ENCODE results near the gene SMAD3.

DNA sequence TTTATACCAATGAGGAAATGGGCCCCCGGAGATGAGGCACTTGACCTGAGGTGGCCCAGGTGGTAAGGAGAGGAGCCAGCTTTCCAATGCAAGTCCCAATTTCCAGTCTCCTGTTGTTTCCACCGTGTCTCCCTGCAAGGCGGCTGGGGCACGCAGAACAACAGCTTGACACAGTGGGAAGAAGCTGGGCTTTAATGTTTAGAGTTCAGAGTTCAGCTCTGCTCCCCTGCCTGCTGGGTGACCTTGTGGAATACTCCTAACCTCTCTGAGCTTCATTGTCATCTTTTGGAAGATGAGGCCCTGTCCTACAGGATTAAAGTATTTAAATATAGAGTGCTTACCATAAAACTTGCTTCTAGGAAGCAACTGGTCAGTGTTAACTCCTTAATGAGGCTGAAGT lies 80.3 kb downstream of the SMAD3 start:
- TF ChIP-seq, protein P1, sequence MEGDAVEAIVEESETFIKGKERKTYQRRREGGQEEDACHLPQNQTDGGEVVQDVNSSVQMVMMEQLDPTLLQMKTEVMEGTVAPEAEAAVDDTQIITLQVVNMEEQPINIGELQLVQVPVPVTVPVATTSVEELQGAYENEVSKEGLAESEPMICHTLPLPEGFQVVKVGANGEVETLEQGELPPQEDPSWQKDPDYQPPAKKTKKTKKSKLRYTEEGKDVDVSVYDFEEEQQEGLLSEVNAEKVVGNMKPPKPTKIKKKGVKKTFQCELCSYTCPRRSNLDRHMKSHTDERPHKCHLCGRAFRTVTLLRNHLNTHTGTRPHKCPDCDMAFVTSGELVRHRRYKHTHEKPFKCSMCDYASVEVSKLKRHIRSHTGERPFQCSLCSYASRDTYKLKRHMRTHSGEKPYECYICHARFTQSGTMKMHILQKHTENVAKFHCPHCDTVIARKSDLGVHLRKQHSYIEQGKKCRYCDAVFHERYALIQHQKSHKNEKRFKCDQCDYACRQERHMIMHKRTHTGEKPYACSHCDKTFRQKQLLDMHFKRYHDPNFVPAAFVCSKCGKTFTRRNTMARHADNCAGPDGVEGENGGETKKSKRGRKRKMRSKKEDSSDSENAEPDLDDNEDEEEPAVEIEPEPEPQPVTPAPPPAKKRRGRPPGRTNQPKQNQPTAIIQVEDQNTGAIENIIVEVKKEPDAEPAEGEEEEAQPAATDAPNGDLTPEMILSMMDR (conservative IDR thresholded peaks at IDR 0.05), result no peak
- no peak for TF ChIP-seq EZH2 (IDR thresholded peaks at IDR 0.05; ENCODE audit: low read depth)

Data from PC-9 (cell line).